Cardiac fibroblast (primary cell): ENCODE data around the gene NPAS1.
A peak's percentile ranks its signal among the peaks of the same experiment; 100 is the strongest.
"Not testable (repeated sequence)": the region's sequence is repeated elsewhere in the genome, so short reads cannot be mapped to it uniquely, and the experiment has no call there.

ENCODE experiments used
- DNase-seq, 2 donors: peaks; one replicate each; pipeline versions ENCODE4 v3.0.0 to v3.0.0-alpha.2; 2010; ENCODE audit warnings: low read depth in 2 of 2
- H3K4me3 ChIP-seq, 2 donors: replicated peaks in 1 of 2; 1 replicate in 1 of 2; 2 replicates in 1 of 2; pipeline ENCODE4 v1.5.1; 2011; ENCODE audit warnings: low read depth in 2 of 2, low read length in 2 of 2, mild to moderate bottlenecking in 2 of 2, moderate library complexity in 1 of 2
- TF ChIP-seq, protein P1 (sequence below): IDR thresholded peaks from one replicate; pipeline ENCODE4 v1.5.1; 2011; ENCODE audit warnings: low read depth, mild to moderate bottlenecking, low read length, inconsistent platforms

Gene NPAS1

DNA sequence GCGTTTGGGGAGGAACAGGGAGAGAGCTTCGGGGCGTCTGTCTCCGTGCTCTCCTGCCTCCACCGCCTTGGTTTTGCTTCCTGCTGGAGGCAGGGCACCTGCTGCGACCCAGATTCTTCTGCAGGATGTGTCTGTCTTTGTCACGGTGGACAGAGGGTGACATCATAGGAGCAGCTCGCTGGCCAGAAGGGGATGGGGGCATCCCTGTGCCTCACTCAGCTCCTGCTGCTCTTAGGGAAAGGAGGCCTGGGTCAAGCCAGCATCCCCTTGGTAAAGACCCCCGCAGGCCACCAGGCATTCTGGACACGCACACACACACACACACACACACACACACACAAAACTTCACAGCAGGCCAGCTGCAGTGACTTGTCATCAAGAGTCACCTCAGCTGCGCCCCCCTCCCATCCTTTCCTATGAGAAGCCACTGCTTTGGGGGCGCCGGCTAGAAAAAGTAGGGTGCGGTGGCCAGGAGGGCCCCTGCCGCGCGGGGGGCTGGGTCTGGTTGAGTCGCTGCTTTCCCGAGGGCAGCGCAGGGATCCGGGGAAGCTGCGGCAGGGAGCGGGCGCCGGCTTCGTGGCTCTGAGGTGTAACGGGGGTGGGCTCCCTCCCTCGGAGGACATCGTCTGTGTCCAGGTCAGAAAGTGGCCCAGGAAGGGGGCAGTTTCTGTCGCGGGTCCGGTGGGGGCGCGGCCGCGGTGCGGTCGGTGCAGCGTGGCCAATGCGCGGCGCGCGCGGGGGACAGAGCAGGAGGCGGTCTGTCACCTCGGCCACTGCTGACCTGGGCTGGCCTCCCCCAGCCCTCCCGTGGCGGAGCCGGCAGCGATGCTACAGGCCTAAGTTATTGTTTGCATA, 15.8 kb upstream of the NPAS1 start:
- H3K4me3 ChIP-seq: no peak overlapping the region

GRCh38 chr19:47005164-47005641, 14.4 kb upstream of the NPAS1 start:
- TF ChIP-seq, protein P1, sequence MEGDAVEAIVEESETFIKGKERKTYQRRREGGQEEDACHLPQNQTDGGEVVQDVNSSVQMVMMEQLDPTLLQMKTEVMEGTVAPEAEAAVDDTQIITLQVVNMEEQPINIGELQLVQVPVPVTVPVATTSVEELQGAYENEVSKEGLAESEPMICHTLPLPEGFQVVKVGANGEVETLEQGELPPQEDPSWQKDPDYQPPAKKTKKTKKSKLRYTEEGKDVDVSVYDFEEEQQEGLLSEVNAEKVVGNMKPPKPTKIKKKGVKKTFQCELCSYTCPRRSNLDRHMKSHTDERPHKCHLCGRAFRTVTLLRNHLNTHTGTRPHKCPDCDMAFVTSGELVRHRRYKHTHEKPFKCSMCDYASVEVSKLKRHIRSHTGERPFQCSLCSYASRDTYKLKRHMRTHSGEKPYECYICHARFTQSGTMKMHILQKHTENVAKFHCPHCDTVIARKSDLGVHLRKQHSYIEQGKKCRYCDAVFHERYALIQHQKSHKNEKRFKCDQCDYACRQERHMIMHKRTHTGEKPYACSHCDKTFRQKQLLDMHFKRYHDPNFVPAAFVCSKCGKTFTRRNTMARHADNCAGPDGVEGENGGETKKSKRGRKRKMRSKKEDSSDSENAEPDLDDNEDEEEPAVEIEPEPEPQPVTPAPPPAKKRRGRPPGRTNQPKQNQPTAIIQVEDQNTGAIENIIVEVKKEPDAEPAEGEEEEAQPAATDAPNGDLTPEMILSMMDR: no peak
- H3K4me3 ChIP-seq: no peak overlapping the region
- no peak for DNase-seq

More for the DNA sequence above, 15.8 kb upstream of the NPAS1 start:
- DNase-seq: no peak
- TF ChIP-seq, protein P1: no peak

GRCh38 chr19:47005873-47006272, 13.8 kb upstream of the NPAS1 start:
- no peak for DNase-seq
- TF ChIP-seq, protein P1: no peak
- no peak overlapping the region for H3K4me3 ChIP-seq

DNA sequence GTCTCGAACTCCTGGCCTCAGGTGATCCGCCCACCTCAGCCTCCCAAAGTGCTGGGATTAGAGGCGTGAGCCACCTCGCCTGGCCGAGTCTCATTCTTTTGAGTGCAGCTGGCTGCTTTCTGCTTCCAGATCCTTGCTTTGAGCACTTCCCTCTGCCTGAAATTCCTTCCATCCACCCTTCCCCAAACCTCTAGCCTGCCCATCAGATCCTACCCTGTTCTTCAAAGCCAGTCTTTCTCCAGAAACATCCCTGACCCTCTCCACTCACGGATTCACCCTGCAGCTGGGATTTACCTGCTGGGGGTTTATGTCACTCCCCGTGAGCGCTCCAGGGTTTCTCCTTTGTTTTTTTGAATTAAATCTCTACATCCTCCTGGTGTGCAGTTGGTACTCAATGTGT, 13.1 kb upstream of the NPAS1 start:
- H3K4me3 ChIP-seq: no peak overlapping the region
- DNase-seq: no peak
- TF ChIP-seq, protein P1: no peak

DNA sequence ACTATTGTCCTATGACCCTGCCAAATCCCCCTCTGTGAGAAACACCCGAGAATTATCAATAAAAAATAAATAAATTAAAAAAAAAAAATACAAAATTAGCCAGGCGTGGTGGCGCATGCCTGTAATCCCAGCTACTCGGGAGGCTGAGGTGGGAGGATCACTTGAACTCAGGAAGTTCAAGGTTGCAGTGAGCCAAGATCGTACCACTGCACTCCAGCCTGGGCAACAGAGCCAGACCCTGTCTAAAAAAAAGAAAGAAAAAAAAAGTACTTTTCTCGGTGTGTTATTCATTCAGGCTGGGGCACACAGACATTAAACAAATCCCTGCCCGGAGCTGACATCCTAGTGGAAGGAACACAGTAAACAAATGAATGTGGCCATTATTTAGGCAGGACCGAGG, 9.1 kb upstream of the NPAS1 start:
- H3K4me3 ChIP-seq, DNase-seq: not testable (repeated sequence)

GRCh38 chr19:47012617-47013016, 7.0 kb upstream of the NPAS1 start:
- no peak overlapping the region for H3K4me3 ChIP-seq
- TF ChIP-seq, protein P1: no peak
- DNase-seq: no peak

GRCh38 chr19:47013041-47013517, 6.6 kb upstream of the NPAS1 start:
- TF ChIP-seq, protein P1: peak; percentile 98
- DNase-seq: peak; percentile 73 to 75
- no peak overlapping the region for H3K4me3 ChIP-seq
